CD4-positive, alpha-beta T cell treated with Interleukin-6 at 100 ng/mL for 8 hours (primary cell): ENCODE data around the gene RXRA.

Source experiments
- DNase-seq: peaks from one replicate; pipeline ENCODE4 v3.0.0-alpha.2; 2020; ENCODE audit warnings: mixed read lengths, low spot score

RXRA gene

GRCh38 chr9:134474055-134474370, 147.8 kb downstream of the RXRA start:
- no peak for DNase-seq

DNA sequence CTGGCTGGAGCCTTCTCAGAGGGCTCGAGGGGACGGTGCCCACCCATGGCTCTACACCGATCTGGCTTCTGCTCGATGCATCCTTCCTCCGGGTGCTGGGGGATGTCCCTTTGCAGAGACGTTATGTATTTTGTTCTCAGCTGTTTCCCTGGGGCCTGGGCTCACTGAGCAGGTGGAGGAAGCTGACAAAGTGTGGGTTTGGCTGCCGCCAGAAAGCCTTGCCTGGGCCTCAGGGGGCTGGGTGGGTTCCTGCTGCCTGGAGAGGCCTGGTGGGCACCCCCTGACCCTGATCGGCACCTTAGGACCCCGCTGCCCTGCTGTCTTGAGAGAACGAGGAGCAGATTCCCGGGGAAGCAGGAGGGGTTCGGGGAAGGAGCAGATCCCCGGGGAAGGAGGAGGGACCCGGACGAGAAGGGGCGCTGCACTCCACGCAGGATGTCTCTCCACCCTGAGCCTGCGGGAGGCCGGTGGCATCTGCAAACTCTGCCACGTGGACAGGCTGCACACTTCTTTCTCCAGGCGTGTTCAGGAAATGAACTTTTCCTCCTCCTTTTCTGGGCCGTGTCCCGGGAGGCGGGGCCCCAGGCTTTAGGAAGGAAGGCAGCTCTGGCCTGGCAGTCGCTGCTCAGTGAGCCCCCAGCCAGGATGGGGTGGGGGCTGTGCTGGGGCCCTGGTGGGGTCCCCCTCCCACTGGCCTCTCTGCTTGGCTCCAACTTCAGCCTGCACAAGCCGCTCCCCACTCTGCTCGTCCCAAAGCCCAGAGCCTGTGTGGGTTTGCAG, 148.9 kb downstream of the RXRA start:
- peak; percentile 9 for DNase-seq

GRCh38 chr9:134476272-134476941, 150.2 kb downstream of the RXRA start:
- DNase-seq, result no peak

GRCh38 chr9:134476942-134477335, 150.7 kb downstream of the RXRA start:
- DNase-seq, result no peak

GRCh38 chr9:134477342-134477925, 151.2 kb downstream of the RXRA start:
- DNase-seq, result no peak

DNA sequence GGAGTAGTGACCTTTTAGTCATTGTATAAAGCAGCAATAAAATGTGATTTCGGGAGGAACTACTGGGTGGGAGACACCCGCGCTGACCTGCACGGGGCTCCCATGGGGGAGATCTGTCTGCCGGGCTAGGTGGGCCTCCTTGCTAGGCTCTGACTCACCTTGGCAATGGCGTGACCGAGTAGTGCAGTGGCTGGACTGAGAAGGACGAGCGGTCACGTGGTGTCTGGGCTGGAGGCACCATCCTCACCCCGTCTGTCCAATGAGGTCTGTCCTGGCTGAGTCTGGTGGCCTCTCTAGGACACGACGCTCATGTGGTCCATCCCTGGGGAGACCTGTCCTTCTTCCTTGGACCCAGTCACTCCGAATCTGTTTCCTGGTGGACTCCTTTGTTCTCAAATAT, 151.7 kb downstream of the RXRA start:
- DNase-seq, result no peak

GRCh38 chr9:134481762-134482161, 155.5 kb downstream of the RXRA start:
- no peak for DNase-seq

DNA sequence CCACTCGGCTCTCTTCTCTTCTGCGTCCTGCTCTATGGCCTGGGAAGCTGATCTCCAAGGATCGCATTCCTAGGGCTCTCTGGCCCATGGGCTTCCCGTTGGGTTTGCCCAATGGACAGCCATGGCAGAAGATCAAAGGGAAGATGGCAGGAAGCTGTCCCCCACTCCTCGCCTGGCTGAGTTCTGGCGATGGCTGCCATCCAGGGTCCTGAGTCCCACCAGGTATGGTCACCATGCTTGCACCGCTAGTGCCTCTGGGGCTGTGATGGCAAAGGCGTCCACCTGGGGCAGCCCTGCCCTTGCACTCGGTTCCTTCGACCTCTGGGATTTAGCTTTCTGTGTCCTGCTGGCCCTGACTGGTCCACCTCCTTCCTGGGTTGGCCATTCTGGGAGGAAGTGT, 156.0 kb downstream of the RXRA start:
- no peak for DNase-seq

DNA sequence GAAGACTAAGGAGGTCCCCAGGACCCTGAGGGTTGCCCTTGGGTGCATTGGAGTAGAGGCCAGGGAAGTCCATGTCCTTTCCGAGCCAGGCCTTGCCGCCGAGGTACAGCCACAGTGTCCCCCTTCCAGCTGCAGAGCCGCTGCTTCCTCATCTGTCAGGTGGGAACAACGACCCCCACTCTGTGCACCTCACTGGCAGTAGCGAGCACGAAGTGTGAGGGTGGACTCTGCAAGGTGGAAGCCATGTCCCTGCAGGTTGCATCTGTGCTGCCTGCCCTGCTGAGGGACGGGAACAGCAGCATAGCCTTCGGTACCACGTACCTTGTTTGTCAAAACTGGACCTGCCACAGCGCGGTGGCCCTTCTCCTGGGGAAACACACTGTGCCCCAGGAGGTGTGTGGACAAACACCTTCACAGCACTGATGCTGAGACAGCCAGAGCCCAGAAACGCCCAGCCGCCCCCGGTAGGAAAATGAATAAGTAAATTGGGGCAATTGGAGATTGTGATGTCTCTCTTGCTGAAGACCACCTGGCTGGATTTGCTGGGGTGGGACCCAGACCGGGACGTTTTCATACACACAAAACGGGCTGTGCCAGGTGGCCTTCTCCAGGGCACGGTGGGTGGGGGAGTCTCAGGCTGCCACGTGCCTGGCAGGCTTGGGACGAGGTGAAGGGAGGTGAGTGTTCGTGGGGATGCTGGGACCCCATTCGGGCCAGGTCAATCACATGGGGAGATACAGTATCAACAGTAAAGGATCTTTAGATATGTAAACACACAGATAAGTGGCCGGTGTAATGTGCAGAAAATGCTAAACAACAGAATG, 157.3 kb downstream of the RXRA start:
- no peak for DNase-seq

DNA sequence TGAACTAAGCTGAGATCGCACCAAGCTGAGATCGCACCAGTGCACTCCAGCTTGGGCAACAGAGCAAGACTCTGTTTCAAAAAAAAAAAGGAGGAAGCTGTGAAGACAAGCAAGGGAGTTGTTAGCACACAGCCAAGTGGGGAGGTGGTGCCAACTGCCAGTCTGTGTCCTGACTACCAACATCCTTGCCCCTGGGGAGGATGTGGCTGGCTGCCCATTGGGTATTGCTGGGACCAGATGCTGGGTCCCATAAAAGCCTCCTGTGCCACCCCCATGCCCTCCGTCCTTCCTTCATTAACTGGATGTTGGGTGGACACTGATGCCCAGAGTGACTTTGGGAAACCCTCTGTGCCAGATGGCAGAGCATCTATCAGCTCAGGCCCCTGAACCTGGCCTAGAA, 158.2 kb downstream of the RXRA start:
- DNase-seq, result no peak

DNA sequence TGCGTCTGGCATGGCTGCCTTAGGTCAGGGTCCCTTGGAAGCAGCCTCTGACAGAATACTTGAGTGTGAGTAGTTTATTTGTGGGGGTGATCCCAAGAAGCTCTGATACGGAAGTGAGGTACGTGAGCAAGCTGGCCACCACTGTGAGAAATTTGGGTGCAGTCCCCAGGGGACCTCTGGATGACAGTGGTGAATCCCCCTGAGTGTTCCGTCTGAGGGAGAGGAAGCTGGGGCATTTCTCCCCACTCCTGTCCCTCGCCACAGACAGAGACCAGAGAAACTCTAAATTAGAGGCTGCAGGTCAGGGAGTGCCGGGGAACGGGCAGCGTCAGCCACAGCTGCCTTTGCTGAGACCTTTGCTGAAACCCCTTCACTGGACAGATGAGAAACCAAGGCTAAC, 159.4 kb downstream of the RXRA start:
- DNase-seq, result no peak

DNA sequence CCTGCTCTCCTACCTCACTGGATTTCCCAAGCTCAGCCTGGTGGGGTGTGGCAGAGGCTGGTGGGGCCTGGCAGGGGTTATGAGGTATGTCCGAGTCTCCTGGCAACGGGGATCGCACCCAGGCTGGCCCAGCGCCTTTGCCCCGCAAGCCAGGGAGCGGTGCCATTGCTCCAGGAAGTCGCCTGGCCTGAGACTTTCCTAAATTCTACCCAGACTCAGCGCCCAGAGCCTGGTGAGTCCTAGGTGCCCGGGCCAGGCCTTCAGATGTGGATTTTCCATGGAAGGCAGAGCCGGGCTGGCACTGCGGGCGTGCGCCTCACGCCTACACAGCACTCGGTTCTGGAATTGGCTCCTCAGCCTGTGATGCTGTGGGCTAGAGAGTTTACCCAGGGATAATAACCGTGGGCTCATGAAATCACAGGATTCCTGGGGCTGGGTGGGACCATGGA, 159.9 kb downstream of the RXRA start:
- no peak for DNase-seq

- no peak for DNase-seq
Observed at GRCh38 chr9:134486596-134486995, 160.3 kb downstream of the RXRA start.
